GM10847 (cell line): ENCODE results near the gene CPED1.

ENCODE experiments used
- POLR2A ChIP-seq: IDR thresholded peaks from 2 replicates; pipeline ENCODE4 v1.6.1; 2011; ENCODE audit not compliant: insufficient read length; ENCODE audit errors: extremely low read depth

CPED1 gene

GRCh38 chr7:121140790-121141189 is 152.3 kb downstream of the CPED1 start:
- no peak for TF ChIP-seq POLR2A

DNA sequence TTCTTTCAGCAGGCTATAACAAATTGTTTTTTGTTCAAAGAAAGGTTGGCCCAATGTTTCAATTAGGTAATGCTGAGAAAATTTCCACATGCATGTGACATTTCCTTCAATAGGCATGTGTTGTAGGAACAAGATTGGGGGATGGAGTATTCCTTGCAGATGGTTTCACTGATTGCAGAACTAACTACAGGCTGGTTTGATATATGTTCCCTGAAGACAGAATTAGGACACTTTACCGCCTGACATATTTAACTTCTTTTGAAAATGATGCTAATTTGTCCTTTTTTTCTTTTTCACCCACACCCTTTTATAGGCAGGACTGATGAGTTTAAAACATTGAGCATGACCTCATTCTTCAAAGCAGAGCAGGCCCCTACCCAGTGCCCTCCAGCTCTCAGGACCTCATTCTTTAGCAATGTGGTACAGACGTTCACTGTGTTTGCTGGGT is 163.3 kb downstream of the CPED1 start:
- TF ChIP-seq POLR2A: no peak

DNA sequence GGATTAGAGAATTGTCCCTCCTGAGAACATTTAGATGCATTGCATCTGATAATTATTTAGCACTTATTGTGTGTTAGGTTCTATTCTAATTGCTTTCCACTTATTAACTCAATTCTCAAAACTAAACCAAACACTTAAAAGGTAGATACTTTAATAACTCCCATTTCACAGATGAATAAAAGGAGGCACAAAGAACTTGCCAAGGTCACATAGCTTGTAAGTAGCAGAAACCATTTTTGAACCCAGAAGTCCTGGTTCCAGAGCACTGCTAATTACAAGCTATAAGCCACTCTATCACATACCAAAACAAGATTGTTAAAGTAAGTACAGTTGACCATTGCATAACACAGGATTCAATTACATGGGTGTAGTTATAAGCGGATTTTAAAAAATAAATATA is 164.9 kb downstream of the CPED1 start:
- TF ChIP-seq POLR2A: no peak

GRCh38 chr7:121153995-121154394 is 165.5 kb downstream of the CPED1 start:
- no peak for TF ChIP-seq POLR2A

DNA sequence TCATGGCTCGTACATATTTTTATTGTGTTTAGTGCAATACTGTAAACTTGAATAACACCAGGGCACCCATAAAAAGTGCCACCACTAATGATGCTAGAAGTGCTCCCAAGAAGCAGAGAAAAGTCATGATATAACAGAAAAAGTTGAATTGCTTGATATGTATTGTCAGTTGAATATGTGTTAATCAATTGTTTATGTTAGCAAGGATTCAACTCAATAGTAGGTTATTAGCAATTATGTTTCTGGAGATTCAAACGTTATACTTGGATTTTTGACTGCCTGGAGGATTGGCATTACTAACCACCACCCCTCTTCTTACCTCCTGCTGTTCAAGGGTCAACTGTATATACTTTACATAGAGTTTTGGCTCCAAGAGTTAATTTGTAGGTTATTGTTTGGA is 168.3 kb downstream of the CPED1 start:
- no peak for TF ChIP-seq POLR2A

DNA sequence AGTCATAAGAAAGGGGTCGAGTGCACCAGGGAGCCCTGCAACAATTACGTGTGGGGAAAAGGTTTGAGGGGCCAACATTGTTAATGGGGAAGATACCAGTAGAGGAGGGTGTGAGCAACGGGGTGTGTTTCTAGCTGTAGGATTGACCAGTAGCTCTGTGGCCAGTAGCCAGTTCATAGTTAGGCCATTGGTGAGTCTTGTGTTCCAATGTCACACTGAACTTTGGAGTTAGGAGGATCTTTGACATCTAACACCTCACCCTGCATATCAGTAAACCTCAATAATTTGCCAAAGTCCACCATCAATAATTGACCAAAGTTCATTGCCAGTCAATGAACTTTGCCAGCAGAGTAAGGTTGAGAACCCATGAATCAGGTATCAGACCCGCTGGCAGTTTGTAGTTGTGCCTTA is 168.8 kb downstream of the CPED1 start:
- TF ChIP-seq POLR2A: no peak

DNA sequence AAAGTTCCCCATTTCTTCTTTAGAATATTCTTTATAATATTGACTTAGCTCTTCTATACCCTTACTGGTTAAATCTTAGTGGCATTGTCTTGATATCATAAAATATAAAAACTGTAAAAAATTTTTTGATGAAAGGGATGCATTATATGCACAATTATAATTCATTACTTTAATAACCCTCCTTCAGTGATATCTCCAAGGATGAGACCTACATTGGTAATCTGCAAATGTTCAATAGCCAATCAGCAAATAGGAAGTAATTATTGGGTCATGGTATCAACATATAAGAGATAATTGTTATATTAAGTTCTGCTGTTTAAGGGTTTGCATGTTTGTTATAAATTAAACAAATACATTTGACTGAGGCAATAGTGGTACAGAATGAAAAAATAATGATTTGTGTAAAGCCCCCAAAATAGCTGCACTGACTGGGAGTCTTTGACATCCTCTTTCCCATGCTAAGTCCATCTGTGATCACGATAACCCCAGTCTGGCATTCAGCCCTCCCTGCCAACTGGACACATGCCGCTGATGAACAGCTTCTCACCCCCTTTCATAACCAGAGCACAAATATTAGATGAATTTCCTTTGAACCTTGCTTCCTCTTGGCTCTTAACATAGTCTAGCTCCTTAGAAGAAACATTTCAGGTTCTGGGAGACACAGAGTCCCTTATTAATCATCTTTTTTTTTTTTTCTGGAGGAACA is 169.5 kb downstream of the CPED1 start:
- TF ChIP-seq POLR2A: no peak

DNA sequence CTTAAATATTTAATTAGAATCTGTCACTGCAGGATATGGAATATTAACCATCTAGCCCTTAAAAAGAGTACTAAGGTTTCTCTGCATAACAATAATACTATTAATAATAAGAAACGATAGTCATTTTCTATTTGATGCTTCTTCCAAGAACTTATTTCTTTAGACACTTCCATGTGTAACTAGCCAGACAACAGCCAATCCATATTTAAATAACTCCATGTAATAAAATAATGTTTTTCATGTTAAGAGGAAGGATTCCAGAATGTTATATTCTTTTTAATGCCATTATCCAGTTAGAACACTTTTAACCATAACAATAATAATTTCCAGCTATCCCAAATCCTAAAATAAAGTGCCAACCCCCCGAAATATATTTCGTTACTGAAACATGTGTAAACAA is 170.2 kb downstream of the CPED1 start:
- TF ChIP-seq POLR2A: no peak

- no peak for TF ChIP-seq POLR2A
Observed at GRCh38 chr7:121159553-121159952, 171.0 kb downstream of the CPED1 start.

- no peak for TF ChIP-seq POLR2A
Observed at GRCh38 chr7:121160150-121161008, 171.9 kb downstream of the CPED1 start.

DNA sequence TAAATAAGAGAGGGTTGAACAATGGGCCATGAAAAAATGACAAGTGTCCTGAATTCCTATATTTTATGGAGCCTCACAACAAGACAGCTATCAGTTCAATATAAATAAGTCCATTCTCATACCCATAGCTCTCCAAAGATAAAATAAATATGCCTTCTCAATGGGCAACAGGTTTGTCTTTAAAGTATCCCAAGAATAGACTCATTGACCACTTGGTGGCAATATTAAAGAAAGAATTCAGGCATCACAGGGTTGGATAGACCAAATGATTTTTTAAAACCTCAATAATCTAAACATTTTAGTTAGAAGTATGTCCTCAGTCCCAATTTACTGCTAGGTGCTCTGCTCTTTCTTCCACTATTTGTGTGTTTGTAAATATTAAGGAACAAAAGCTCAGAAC is 175.2 kb downstream of the CPED1 start:
- TF ChIP-seq POLR2A: no peak

GRCh38 chr7:121164247-121164646 is 175.7 kb downstream of the CPED1 start:
- TF ChIP-seq POLR2A: no peak

DNA sequence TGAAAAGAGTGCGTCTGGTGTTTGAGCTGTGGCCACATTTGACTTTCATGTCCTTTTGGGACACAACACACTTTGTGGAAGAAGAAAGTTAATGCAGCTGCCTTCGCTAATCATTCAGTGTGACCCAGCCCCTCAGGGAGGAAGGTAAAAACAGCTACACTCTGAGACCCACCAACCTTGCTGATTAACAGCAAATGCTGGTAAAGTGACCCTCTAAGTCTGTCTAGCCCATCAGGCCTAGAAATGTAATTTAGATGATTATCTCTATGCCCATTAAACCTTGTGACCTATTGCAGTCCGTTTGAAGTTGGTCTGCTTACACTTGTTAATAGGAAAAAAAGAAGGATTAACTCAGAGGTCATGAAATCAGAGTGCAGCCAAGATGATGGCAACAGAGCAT is 178.4 kb downstream of the CPED1 start:
- TF ChIP-seq POLR2A: no peak

DNA sequence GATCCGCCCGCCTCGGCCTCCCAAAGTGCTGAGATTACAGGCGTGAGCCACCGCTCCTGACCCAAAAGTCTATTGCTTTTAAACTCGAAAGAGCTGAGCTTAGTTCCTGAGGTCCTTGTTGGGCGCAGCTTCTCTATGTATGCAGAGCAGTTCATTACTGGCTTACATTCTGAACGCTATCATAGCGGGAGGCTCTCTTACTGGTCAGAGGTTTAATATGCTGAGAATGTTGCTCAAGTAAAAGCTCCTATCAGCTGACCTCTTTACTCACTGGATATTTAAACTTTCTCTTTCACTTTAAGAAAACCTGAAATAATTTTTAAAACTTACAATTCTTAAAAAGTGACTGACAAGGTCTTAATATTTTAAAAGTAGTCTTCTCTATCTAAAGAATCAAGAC is 179.5 kb downstream of the CPED1 start:
- no peak for TF ChIP-seq POLR2A

- TF ChIP-seq POLR2A: no peak
Observed at GRCh38 chr7:121169469-121169868, 181.0 kb downstream of the CPED1 start.

- TF ChIP-seq POLR2A: no peak
Observed at GRCh38 chr7:121172484-121172883, 184.0 kb downstream of the CPED1 start.
